CD1c-positive myeloid dendritic cell (primary cell): Measurements from ENCODE around the gene UBE2B.

Experiments
- DNase-seq: peaks from one replicate; pipeline ENCODE4 v3.0.0-alpha.2; 2016; ENCODE audit errors: extremely low spot score

The UBE2B gene

DNA sequence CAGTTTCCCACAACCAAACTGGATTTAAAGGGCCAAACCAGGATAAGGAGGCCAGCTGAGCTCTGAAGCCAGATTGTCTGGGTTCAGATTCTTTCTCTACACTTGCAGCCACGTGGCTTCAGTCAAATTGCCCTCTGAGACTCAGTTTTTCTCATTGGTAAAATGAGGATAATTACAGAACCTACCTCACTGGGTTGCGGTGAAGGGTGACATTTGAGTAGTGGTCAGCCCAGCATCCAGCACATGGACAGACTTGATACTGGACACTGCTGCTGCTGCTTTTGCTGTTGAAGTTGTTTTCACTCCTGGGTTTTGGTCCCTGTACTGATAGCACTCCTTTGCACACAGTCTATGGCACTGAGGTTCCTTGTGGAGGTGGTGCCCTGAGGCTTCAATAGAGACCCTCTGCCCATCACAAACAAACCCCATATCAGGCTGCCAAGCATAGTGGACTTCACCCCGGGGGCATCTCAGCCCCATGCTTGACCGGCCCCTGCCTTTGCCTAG is 66.0 kb downstream of the UBE2B start:
- DNase-seq, result no peak

DNA sequence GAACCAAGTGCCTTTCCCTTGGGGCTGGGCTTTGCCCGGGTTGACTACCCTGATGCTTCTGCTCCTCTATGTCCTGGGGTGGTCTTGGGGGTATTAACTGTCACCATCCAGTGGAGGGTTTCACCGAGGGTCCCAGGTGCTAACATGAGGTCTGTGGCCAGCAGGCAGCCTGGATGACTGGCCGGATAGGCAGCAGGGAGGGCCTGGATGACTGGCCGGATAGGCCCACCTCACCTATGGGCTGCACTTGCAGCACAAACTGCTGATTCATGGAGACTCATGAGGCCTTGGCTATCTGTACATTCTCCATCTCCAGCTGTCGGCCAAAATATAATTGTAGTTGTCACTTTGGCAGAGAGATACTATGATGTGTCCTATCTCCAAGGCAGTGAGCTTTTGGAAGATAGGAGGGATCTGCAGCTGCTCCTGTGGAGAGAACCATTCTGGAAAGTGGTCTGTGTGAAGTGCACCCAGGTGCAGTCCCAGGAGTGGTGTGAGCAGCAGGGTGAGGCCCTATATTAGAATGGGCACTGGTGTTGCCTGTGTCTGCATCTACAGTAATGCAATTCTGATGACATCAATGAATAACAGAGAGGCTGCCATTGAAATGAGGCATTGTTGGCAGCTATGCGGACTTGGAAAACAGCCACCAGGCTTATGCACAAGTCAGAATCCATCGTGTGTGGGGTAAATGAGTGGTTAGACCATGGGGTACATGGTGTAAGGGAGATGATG is 66.6 kb downstream of the UBE2B start:
- DNase-seq, result no peak

DNA sequence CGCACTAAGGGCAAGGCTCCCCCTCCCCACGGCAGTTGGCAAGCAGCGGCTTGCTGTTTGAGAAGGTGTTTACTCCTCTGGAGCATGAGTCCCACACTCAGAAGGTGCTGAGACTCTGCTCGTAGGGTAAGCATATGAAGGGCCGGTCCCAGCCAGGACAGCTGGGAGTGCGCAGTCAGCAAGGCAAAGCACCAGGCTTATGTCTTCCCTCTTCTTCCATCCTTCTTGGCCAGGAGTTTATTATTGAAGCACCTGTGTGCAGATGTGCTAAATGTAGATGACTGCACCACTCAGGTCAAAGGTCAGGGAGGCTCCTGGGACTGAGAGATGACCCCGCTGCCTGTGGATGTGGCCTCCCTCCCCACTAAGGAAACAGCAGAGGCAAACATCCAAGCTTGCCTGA is 67.4 kb downstream of the UBE2B start:
- no peak for DNase-seq

DNA sequence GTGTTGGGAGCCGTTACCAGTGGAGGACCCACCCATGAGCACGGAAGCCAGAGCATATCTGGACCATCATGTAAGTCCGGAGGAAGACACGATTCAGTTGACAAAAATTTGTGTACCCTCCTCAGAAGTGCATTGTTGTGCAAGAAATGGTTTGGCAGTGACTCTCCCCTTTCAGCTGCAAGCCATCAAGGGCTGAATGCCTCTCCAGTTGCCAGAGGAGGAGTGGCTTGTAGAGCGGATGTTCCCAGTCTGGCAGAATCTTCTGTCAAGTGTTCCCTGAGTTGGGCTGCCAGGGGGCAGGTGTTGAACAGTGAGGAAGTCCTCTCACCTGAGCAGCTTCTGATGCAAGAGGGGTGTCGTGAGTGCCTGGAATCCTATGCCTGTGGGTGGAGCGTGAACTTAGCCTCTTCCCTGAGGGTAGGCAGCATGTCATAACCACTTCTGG is 67.9 kb downstream of the UBE2B start:
- DNase-seq, result no peak

DNA sequence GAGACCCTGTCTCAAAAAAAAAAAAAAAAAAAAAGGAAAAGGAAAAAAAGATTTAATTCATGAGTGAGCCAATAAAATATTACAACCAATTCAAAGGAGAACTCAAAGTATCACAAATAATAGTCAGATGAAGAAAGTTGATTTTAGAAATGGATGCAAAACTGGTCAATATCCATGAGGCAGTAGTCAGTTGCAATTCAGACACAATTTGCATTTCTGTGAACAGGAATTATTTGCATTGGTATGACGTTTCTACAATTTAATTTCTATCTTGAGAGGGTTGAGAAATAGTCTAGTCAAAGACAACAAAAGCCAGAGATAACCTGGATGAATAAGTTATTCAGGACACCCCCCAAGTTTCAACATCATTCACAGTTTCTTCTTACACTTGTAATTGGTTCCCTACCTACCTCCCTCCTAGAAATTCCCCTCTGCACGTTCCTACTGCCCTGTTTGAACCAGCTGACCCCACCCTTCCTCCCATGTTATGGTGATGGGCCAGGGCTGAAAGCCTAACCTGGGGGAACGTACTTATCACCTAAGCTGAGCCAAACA is 68.9 kb downstream of the UBE2B start:
- DNase-seq, result no peak
